ENCODE data around the gene WWOX. TPM values are rescaled to one million over a fixed set of nuclear protein-coding genes. Genes with fewer than 3 reads are reported as not detected.

Gene WWOX
- total and polyA plus RNA-seq, 2 of the 4 experiments (the other 2 are of a cell fraction), result 2.7 to 5.4 TPM

DNA sequence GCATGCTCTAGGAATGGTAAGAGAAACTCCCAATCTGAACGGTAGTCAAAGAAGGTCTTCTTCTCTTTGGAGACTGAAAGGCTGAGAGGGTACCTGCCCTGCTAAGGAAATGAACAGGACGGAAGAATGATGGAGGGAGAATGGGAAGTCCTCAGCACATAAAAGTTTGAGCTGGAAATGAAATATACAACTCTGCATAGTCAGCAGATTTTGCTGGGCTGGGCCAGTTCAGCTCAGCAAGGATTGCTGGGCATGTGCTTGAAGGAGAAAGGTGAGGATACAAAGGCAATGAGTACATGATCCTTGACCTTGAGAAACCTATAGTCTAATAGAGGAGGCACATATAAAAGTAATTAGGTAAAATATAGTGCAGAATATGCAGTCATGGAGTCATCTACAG, 831.8 kb downstream of the WWOX start:
- no peak overlapping the region for H3K9ac ChIP-seq (ENCODE audit: low read depth, low read length)
- dilution Hi-C loops (cut with HindIII; ENCODE audit: low sequenced_read_pairs, unreplicated experiment), result no loop called here
- no peak overlapping the region for H4K91ac ChIP-seq (ENCODE audit: insufficient read depth, low read depth, low read length)
- H2AK5ac ChIP-seq (ENCODE audit: low read depth, low read length), result no peak overlapping the region
- no peak overlapping the region for H3K4ac ChIP-seq (ENCODE audit: low read depth, low read length)
- no peak overlapping the region for H3K56ac ChIP-seq (ENCODE audit: extremely low read depth, insufficient read depth, low read length)
- H3K18ac ChIP-seq (ENCODE audit: low read depth, low read length), result no peak overlapping the region
- DNase-seq (no peak), ATAC-seq (ENCODE audit: low read depth) (no peak)
- no TSS peak for BruUV-seq (replicated peaks)
- H3K27me3 ChIP-seq (ENCODE audit: control insufficient read depth, insufficient read depth, low read length), result no peaks in the 10 kb centered on the region
- no peak overlapping the region for H3K4me3 ChIP-seq (ENCODE audit: insufficient read depth, low read depth, low read length)
- H3K14ac ChIP-seq (replicated peaks; ENCODE audit: low read depth, low read length), result no peak overlapping the region
- H3K23ac ChIP-seq (ENCODE audit: low read depth, low read length), result no peak overlapping the region
- no peak overlapping the region for H2BK15ac ChIP-seq (ENCODE audit: low read depth, low read length)
- no peak overlapping the region for H3K4me2 ChIP-seq (ENCODE audit: low read depth, low read length)
- H4K20me1 ChIP-seq (ENCODE audit: insufficient read depth, low read length), result no peaks in the 10 kb centered on the region
- H2BK5ac ChIP-seq (ENCODE audit: low read depth, low read length, poor library complexity, severe bottlenecking), result no peak overlapping the region
- no peak overlapping the region for H2BK120ac ChIP-seq (ENCODE audit: low read depth, low read length)
- CTCF ChIA-PET, result no interaction called here
- intact Hi-C loops (cut with micrococcal nuclease), result no loop called here
- no peaks in the 10 kb centered on the region for H3K4me1 ChIP-seq (ENCODE audit: control insufficient read depth, insufficient read depth, low read length)
- POLR2A ChIA-PET (ENCODE audit: unreplicated experiment), result no interaction called here
- H4K5ac ChIP-seq (ENCODE audit: low read depth, low read length), result no peak overlapping the region
- no peaks in the 10 kb centered on the region for H3K36me3 ChIP-seq (ENCODE audit: control insufficient read depth, insufficient read depth, low read length)
- in situ Hi-C loops (cut with MboI; ENCODE audit: low sequenced_read_pairs), result no loop called here
- TF ChIP-seq MAFK (IDR thresholded peaks at IDR 0.05; ENCODE audit: low read depth, low read length) (peak; percentile 87), CHD1 (IDR thresholded peaks at IDR 0.05; ENCODE audit: low read depth, low read length) (no peak)
- H3K9me3 ChIP-seq (ENCODE audit: control insufficient read depth, insufficient read depth, low read length), result peaks cover 28% of the 10 kb centered on the region
- H2BK20ac ChIP-seq (ENCODE audit: low read depth, low read length), result no peak overlapping the region
- no peak overlapping the region for H4K8ac ChIP-seq (ENCODE audit: low read depth in 2 of 2, low read length in 2 of 2)
- no peak overlapping the region for H2AK9ac ChIP-seq (replicated peaks; ENCODE audit: low read depth, low read length, poor library complexity)
- H3K9me1 ChIP-seq (ENCODE audit: insufficient read depth, low read length), result no peaks in the 10 kb centered on the region
- no peaks in the 10 kb centered on the region for H3K79me1 ChIP-seq (ENCODE audit: low read depth in 1 of 2, low read length in 2 of 2)
- no peak overlapping the region for H2AFZ ChIP-seq (replicated peaks; ENCODE audit: low read length, poor library complexity)
- WGBS, 2 experiments (ENCODE audit: extremely low coverage in 2 of 2, insufficient read length in 1 of 2), result 59% methylated on average over 2 of the region's 2 CpGs; no CpG with 5 or more reads in 1 of the 2 experiments
- H3K27ac ChIP-seq (ENCODE audit: insufficient read depth, low read length), result no peak overlapping the region
